ENCODE results near the gene UBN1. TPM values are rescaled to one million over a fixed set of nuclear protein-coding genes. Genes with fewer than 3 reads are reported as not detected.

Gene UBN1
- total and polyA plus RNA-seq, 10 of the 15 experiments (the other 5 are each of a cell fraction or from before 2014, with no cell fraction given): 2.1 to 32.5 (median 13.9) TPM

DNA sequence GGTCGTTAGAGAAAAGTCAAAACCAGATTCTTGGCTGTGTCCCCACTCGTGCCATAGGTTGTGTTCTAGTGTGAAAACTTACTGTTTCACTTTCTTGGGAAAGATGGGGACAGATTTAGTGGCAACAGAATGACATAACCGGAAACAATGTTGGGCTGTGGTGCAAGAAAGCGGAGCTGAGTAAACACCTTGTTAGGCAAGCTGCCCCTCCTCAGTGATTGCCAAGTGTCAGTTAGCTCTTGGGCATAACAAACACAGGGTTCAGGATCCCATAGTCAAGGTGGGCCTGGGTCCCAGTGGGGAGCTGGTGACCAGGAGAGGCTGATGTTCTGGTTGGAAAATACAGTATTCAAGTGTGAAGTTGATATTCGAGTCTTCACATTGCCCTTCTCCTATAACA is 15.4 kb downstream of the UBN1 start:
- Histone ChIP-seq H4K20me1 (ENCODE audit: control insufficient read depth, insufficient read depth) (no peaks in the 10 kb centered on the region; the same call in 1 of the 2 replicates), H3K4me1 (ENCODE audit: control insufficient read depth, insufficient read depth, low read length) (no peaks in the 10 kb centered on the region), H3K4me3 (no peak overlapping the region), H2AFZ (ENCODE audit: control insufficient read depth, low read depth, low read length) (no peak overlapping the region), H3K27ac (ENCODE audit: control insufficient read depth, insufficient read depth) (no peak overlapping the region), H3K27me3 (replicated peaks in 1 of 2; ENCODE audit: control insufficient read depth in 2 of 2, insufficient read depth in 2 of 2, low read length in 1 of 2) (no peaks in the 10 kb centered on the region), H3K36me3 (ENCODE audit: control insufficient read depth in 2 of 2, insufficient read depth in 2 of 2, low read length in 1 of 2) (peaks cover 21% of the 10 kb centered on the region in 2 experiments), H3K79me2 (ENCODE audit: control insufficient read depth, insufficient read depth, low read length) (no peaks in the 10 kb centered on the region; the same call in none of the 2 replicates), H3K9ac (ENCODE audit: control insufficient read depth, insufficient read depth, low read length) (no peak overlapping the region), H3K9me3 (replicated peaks; ENCODE audit: control insufficient read depth, insufficient read depth, low read length) (no peaks in the 10 kb centered on the region), H3K4me2 (ENCODE audit: control insufficient read depth, insufficient read depth) (no peak overlapping the region)
- in situ Hi-C loops (cut with MboI): no loop called here
- BruUV-seq (replicated peaks): no TSS peak
- ChIA-PET CTCF (interaction anchor here (0.6 to 1.4 kb wide), 2 partner anchors 46 to 94 kb away, joined by 3 to 4 read pairs; no protein-coding TSS in a partner anchor), POLR2A (no interaction called here), SMC1A (ENCODE audit: uncharacterized antibody, unreplicated experiment) (no interaction called here), RAD21 (ENCODE audit: unreplicated experiment) (no interaction called here)
- intact Hi-C loops (cut with micrococcal nuclease; ENCODE audit: unreplicated experiment): no loop called here
- no peak for TF ChIP-seq SREBF2 (IDR thresholded peaks at IDR 0.05; ENCODE audit: low read length)
- TF ChIP-seq, protein P1, sequence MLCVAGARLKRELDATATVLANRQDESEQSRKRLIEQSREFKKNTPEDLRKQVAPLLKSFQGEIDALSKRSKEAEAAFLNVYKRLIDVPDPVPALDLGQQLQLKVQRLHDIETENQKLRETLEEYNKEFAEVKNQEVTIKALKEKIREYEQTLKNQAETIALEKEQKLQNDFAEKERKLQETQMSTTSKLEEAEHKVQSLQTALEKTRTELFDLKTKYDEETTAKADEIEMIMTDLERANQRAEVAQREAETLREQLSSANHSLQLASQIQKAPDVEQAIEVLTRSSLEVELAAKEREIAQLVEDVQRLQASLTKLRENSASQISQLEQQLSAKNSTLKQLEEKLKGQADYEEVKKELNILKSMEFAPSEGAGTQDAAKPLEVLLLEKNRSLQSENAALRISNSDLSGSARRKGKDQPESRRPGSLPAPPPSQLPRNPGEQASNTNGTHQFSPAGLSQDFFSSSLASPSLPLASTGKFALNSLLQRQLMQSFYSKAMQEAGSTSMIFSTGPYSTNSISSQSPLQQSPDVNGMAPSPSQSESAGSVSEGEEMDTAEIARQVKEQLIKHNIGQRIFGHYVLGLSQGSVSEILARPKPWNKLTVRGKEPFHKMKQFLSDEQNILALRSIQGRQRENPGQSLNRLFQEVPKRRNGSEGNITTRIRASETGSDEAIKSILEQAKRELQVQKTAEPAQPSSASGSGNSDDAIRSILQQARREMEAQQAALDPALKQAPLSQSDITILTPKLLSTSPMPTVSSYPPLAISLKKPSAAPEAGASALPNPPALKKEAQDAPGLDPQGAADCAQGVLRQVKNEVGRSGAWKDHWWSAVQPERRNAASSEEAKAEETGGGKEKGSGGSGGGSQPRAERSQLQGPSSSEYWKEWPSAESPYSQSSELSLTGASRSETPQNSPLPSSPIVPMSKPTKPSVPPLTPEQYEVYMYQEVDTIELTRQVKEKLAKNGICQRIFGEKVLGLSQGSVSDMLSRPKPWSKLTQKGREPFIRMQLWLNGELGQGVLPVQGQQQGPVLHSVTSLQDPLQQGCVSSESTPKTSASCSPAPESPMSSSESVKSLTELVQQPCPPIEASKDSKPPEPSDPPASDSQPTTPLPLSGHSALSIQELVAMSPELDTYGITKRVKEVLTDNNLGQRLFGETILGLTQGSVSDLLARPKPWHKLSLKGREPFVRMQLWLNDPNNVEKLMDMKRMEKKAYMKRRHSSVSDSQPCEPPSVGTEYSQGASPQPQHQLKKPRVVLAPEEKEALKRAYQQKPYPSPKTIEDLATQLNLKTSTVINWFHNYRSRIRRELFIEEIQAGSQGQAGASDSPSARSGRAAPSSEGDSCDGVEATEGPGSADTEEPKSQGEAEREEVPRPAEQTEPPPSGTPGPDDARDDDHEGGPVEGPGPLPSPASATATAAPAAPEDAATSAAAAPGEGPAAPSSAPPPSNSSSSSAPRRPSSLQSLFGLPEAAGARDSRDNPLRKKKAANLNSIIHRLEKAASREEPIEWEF (IDR thresholded peaks at IDR 0.05; ENCODE audit: insufficient replicate concordance, low read depth, low read length): no peak
- no peak for TF ChIP-seq SMAD1 (IDR thresholded peaks at IDR 0.05; ENCODE audit: low read depth, partially characterized antibody)
- no peak for TF ChIP-seq STAT1 (conservative IDR thresholded peaks at IDR 0.05)
- TF ChIP-seq NFYA (IDR thresholded peaks at IDR 0.05; ENCODE audit: borderline replicate concordance, low read depth, low read length): no peak
- TF ChIP-seq, protein P2, sequence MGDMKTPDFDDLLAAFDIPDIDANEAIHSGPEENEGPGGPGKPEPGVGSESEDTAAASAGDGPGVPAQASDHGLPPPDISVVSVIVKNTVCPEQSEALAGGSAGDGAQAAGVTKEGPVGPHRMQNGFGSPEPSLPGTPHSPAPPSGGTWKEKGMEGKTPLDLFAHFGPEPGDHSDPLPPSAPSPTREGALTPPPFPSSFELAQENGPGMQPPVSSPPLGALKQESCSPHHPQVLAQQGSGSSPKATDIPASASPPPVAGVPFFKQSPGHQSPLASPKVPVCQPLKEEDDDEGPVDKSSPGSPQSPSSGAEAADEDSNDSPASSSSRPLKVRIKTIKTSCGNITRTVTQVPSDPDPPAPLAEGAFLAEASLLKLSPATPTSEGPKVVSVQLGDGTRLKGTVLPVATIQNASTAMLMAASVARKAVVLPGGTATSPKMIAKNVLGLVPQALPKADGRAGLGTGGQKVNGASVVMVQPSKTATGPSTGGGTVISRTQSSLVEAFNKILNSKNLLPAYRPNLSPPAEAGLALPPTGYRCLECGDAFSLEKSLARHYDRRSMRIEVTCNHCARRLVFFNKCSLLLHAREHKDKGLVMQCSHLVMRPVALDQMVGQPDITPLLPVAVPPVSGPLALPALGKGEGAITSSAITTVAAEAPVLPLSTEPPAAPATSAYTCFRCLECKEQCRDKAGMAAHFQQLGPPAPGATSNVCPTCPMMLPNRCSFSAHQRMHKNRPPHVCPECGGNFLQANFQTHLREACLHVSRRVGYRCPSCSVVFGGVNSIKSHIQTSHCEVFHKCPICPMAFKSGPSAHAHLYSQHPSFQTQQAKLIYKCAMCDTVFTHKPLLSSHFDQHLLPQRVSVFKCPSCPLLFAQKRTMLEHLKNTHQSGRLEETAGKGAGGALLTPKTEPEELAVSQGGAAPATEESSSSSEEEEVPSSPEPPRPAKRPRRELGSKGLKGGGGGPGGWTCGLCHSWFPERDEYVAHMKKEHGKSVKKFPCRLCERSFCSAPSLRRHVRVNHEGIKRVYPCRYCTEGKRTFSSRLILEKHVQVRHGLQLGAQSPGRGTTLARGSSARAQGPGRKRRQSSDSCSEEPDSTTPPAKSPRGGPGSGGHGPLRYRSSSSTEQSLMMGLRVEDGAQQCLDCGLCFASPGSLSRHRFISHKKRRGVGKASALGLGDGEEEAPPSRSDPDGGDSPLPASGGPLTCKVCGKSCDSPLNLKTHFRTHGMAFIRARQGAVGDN (IDR thresholded peaks at IDR 0.05): no peak
- no peak for TF ChIP-seq MTA3 (IDR thresholded peaks at IDR 0.05; ENCODE audit: borderline replicate concordance, low read length)
- no peak for TF ChIP-seq IRF4 (IDR thresholded peaks at IDR 0.05; ENCODE audit: low read depth, low read length)
- TF ChIP-seq, protein P3, sequence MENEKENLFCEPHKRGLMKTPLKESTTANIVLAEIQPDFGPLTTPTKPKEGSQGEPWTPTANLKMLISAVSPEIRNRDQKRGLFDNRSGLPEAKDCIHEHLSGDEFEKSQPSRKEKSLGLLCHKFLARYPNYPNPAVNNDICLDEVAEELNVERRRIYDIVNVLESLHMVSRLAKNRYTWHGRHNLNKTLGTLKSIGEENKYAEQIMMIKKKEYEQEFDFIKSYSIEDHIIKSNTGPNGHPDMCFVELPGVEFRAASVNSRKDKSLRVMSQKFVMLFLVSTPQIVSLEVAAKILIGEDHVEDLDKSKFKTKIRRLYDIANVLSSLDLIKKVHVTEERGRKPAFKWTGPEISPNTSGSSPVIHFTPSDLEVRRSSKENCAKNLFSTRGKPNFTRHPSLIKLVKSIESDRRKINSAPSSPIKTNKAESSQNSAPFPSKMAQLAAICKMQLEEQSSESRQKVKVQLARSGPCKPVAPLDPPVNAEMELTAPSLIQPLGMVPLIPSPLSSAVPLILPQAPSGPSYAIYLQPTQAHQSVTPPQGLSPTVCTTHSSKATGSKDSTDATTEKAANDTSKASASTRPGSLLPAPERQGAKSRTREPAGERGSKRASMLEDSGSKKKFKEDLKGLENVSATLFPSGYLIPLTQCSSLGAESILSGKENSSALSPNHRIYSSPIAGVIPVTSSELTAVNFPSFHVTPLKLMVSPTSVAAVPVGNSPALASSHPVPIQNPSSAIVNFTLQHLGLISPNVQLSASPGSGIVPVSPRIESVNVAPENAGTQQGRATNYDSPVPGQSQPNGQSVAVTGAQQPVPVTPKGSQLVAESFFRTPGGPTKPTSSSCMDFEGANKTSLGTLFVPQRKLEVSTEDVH (IDR thresholded peaks at IDR 0.05; ENCODE audit: low read depth, partially characterized antibody): no peak
- TF ChIP-seq ATF7 (IDR thresholded peaks at IDR 0.05; ENCODE audit: low read depth): no peak
- TF ChIP-seq CEBPB (IDR thresholded peaks at IDR 0.05; ENCODE audit: borderline replicate concordance in 1 of 2, low read depth in 2 of 2, low read length in 2 of 2): no peak
- ATAC-seq (no peak), DNase-seq (ENCODE audit: low read depth, low spot score) (no peak), FAIRE-seq (no peak)
- 76% methylated on average over 5 of the region's 5 CpGs for WGBS (ENCODE audit: insufficient coverage, insufficient replicate concordance, low lambda C conversion rate, missing lambda C conversion rate)
